HL-60 (cell line): Measurements from ENCODE around the gene PTPN3.

Experiments
- CTCF ChIP-seq: IDR thresholded peaks from one replicate; pipeline ENCODE4 v1.5.1; 2011; ENCODE audit warnings: low read length, control low read depth, inconsistent platforms; ENCODE audit not compliant: insufficient read depth
- POLR2AphosphoS5 ChIP-seq: IDR thresholded peaks from 2 replicates; pipeline ENCODE4 v1.6.1; 2012; ENCODE audit warnings: low read depth
- REST ChIP-seq: IDR thresholded peaks from 2 replicates; pipeline ENCODE4 v1.6.1; 2012; ENCODE audit warnings: low read depth; ENCODE audit not compliant: insufficient replicate concordance

GRCh38 chr9:109416135-109416706 lies 81.9 kb downstream of the PTPN3 start:
- TF ChIP-seq REST (no peak), POLR2AphosphoS5 (no peak), CTCF (no peak)
